Mammary epithelial cell (primary cell): ENCODE measurements around the gene TULP3.

Source experiments
- CTCF ChIP-seq, 2 donors: IDR thresholded peaks in 1 of 2; conservative IDR thresholded peaks in 1 of 2; 2 replicates each; pipeline ENCODE4 v1.5.1; 2011 to 2012; ENCODE audit warnings: inconsistent platforms in 2 of 2, low read length in 2 of 2, mild to moderate bottlenecking in 2 of 2, control low read depth in 1 of 2, low read depth in 1 of 2; ENCODE audit not compliant: insufficient read depth in 1 of 2; ENCODE audit errors: extremely low read depth in 1 of 2
- EZH2 ChIP-seq: IDR thresholded peaks from 2 replicates; pipeline ENCODE4 v1.6.1; 2012; ENCODE audit warnings: low read length, inconsistent platforms, borderline replicate concordance

- no peak for TF ChIP-seq CTCF (conservative IDR thresholded peaks at IDR 0.05 in 1 of 2, IDR thresholded peaks at IDR 0.05 in 1 of 2; ENCODE audit: extremely low read depth in 1 of 2, insufficient read depth in 1 of 2, low read depth in 1 of 2, low read length in 2 of 2)
- no peak for TF ChIP-seq EZH2
Measured at GRCh38 chr12:2984249-2984648, 93.6 kb downstream of the TULP3 start.
